HG03039 (cell line): ENCODE measurements around the gene KCNQ1OT1.
A peak's percentile ranks its signal among the peaks of the same experiment; 100 is the strongest.

Source experiments
- ATAC-seq: cut with Tn5 transposase; IDR thresholded peaks from one replicate; pipeline ENCODE4 v1.9.1; 2021; ENCODE audit warnings: mild to moderate bottlenecking, moderate library complexity; ENCODE audit not compliant: unreplicated experiment

KCNQ1OT1 gene

DNA sequence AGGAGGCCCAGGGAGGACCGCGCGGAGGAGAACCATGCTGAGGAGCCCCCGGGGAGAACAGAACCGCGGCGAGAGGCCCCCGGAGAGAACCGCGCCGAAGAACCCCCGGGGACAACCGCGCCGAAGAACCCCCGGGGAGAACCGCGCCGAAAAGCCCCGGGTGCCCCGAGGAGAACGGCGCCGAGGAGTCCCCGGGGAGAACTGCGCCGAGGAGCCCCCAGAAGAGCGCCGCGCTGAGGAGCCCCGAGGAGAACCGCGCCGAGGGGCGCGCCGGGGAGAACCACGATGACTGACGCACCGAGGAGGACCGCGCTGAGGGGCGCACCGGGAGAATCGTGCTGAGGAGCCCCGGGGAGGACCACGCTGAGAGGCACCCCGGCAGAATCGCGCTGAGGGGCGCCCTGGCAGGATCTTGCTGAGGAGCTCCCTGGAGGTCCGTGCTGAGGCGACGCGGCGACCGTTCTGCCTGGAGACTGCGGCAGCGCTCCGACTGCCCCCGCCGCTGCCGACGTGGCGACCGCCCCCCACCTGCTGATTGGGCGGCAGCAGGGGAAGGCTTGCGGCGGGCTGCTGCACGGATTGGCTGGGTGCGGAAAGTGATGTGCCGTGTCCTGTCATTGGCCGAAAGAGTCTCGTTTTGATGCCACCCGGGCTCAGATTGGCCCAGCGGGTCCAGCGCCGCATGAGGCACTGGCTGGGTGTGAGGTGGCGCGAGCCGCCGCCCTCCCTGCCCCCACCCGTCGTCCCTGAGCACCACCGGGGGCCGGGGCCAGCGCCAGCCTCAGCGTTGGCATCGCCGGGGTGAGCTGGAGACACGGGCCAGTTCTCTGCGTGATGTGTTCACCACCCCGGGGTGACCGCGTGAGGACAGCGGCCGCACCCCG, at the start of gene KCNQ1OT1:
KCNQ1OT1 (minus strand) TSS at position 464 of the 884 bp plus-strand sequence.
- ATAC-seq: peak; percentile 83

DNA sequence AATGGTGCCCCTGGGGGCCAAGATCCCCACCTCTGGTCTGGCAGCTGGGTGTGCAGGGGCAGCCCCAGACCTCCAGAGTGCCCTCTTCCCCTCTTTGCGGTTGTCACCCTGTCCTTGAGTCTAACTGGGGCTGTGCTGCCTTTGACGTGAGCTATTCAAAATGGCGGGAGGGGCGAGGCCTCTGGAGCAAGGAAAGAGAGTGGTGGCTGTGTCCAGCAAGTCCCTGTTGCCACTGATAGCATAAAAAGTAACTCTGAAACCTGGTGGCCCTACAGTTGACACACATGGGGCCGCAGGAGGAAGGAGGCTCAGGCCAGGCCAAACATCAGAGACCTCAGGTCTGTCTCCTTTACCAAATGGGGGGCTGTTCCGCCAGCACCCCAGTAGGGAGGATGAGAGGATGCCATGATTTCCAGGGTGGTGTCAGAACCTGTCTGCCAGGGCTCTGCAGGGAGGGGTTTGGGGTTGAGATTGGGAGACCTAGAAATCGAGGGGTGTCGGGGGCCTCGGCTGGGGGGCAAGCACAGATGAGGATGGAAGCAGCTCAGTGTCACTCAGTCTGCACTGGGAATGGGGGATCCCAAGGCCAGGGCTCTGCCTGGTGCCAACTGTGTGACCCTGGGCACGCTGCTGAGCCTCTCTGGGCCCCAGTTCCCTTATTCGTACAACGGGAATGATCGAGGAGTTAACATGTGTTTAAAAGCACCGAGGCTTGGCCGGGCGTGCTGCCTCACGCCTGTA, 49.2 kb upstream of the KCNQ1OT1 start:
- ATAC-seq: no peak

DNA sequence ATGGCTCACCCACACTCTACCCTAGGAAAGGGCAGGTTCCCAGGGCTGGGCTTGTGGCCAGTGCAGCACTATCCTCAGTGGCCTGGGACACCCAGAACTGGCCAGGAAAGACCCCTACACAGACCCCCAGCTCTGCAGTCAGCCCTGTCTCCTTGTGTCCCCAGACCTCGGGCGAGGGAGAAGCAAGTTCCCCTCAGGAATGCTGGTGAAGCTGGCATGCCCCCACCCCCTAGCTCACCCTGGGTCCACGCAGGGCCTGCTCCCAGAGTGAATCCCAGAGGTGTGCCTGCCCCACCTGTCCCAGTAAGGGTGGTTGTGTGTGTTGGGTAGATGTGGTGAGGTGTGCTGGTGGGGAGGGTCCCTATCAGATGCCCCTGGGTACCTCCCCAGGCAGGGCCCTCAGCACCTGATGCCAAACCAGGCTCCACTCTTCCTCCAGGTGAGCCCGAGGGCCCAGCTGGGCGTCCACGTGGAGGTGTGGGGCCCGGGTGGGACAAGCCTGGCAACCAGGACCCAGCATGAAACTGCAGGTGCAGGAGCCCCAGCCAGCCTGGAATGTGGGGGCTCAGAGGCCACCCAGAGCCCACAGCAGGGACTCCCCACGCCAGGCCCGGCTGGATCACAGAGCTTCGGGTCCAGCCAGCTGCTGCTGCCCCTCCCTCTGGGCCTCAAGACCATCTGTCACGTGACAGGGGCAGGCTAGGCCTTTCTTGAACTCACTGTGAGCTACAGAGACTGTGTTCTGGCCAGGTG, 48.4 kb upstream of the KCNQ1OT1 start:
- no peak for ATAC-seq

DNA sequence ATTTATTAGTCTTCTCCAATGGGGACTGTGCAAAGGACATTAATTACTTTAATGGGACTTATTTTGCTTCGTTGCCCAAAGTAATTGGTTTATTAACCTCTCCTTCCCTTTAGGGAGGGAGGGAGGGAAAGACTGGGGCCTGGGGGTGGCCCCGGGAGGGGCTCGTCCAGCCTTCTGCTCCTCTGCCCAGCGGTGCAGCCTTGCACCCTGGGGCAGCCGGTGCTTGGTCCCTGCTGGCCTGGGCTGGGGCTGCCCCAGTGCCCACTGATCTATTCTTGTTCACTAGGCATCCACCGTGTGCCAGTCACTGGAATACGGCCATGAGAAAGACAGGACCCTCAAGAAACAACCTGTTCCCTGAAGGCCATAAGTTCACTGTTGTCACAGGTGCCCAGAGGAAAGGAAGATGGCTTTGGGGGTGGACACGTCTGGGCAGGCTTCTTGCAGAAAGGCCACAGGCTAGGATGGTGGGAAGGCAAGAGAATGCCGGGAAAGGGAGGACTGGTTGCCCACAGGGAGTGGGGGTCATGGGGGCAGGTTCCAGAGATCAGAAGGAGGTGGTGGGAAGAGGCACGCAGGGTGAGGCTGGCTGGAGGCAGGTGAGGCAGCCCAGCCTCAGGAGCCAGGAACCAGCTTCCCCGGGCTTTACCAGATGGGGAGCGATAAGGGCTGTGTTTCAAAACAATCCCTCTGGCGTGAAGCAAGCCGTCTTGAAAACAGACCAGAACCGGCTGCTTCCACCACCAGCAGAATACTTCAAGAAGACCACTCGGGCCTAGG, 47.6 kb upstream of the KCNQ1OT1 start:
- ATAC-seq: no peak

DNA sequence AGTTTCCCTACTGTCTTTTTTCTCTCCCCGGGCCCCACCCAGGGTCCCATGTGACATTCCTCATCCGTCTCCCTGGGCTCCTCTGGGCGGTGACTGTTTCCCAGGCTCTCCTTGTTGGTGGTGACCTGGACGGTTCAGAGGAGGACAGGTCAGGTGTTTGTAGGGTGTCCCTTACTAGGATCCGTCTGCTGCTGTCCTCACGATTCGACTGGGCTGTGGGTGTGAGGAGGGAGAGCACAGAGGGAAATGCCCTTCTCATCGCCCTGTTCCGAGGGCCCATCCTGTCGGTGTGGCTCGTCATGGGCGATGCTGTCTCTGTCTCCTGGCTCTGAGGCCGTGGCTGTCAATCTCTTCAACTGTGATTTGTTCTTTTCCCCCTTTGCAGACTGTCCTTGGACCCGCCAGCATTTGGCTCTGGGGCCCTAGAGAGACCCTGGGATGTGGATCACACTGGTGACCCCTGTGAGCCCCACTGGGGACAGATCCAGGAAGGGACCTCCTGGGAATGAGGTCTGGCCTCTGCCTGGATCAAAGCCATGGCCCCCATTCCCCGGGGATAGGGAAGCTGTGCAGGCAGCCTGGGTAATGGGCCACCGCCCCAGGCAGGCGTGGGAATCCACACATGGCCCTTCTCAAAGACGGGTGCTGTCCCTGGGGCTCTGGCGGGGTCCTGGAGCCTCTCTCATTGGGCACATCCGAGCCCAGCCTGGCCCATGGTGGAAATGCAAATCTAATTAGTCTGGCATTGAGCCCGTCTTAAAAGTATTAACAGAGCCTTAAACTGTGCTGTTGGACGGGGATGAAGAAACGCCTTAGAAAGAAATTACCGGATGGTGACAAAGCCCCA, 46.8 kb upstream of the KCNQ1OT1 start:
- no peak for ATAC-seq

DNA sequence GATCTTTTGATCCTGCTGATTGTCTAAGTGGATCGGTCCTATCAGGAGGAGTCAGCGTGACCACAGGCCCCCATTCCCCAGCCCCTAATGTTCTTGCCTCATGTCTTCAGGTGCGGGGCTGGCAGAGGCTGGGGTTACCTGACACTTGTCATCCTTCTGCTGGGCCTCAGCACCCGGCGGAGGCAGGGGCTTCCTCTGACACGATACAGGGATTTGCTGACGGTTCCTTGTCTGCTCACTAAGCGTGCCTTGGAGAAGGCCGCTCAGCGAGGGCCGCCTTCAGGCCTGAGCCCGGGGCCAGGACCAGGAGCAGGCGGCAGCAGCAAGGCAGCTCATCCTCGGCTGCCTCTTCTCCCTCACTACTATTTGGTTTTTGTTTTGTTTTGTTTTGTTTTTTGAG, 45.7 kb upstream of the KCNQ1OT1 start:
- ATAC-seq: no peak

DNA sequence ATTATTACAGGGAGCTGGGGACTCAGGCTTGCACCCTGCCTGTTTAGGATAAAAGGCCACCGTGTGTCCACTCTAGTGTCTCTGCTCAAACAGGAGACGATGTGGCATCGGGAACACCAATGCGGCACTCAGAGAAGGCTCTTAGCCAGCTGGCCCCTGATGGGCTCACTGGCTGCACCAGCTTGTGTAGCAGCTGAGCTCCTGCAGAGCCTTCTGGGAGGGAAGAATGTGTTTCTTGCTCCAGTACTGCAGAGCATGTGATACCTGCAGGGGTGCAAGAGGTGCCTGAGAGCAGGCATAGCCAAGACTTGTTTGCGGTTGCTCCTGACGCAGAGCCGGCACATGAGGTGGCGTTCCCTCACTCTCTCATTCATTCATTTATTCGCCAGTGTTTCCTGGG, 44.4 kb upstream of the KCNQ1OT1 start:
- no peak for ATAC-seq

DNA sequence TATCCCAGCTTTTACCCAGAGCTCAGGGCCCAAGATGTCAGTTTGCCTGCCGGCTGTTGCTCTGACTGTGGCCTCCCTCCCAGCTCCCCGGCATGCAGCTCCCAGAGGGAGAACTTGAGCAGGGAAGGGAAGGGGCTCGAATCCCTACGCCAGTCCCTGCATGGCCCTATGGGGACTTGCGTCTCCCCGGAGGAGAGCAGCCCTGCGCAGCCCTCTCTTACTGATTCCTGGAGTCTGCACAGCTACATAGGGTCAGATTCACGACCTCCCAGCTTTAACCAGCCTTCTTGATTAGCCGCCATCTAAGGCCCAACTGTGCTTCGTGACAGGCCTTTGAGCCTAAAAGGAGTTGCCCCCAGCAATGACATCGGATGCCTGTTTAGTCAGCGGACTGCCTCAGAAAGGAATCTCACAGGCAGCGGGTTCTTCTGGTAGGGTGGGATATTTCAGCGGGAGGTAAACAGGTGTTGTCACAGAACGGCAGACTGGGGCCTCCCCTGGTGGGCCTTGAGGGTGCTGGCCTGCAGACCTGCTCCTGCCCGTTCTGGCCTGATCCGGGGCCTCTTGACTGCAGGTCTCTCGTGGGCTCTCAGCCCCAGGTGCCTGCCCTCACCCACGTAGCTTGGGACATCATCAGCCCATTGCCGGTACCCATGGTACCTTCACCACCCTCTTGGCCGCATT, 43.8 kb upstream of the KCNQ1OT1 start:
- no peak for ATAC-seq

DNA sequence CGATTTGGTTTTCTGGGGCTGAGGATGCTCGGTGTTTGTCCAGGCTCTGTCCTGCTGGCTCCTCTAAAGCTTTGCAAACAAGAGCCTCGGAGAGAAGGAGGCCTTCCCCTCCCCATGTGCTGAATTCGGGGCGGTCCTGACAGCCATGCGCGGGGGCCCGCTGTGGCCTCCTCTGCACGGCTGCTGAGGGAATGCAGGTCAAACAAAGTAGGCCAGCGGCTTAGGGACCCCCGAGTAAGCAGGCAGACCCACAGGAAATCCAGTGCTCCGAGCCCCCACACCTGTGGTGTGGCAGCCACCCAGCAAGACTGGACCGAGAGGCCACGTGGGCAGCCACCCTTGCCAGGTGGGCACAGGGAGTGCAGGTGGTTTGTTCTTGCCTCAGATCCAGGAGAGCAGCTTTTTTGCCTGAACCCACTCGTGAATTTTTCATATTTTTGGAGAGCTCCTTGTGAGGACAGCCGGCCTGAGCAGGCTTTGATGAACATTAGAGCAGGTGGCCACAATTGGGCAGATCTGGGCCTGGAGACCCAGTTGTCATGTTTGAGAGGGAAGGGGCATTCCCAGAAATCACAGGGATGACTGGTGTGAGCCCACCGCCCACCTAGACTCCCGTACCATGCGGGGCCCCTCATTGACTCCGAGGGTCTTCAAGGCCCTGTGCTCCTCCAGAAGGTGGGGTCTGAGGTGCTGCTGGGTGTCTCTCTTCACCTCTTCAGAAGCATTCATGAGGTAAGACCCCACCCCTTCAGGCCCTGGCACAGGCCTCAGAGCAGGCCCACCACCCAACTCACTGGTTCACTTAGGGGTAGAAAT, 43.0 kb upstream of the KCNQ1OT1 start:
- no peak for ATAC-seq

DNA sequence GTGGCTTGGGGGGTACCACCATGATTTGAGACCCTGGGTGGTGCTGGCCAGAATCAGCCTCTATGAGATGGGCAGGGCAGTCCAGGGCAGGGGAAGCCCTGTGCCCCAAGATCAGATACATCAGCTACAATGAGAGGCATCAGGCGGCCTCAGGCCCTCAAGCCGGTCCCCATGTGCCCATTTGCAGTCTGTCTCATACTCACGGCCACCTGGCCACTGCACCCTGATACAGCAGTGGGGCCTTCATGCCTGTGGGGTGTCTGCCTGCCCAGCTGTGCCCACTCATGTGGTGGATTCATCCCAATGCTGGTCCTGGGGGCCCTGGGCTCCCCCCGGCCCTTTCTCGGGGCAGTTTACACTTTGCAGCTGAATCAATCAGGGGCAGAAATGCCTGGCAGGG, 42.4 kb upstream of the KCNQ1OT1 start:
- ATAC-seq: no peak

DNA sequence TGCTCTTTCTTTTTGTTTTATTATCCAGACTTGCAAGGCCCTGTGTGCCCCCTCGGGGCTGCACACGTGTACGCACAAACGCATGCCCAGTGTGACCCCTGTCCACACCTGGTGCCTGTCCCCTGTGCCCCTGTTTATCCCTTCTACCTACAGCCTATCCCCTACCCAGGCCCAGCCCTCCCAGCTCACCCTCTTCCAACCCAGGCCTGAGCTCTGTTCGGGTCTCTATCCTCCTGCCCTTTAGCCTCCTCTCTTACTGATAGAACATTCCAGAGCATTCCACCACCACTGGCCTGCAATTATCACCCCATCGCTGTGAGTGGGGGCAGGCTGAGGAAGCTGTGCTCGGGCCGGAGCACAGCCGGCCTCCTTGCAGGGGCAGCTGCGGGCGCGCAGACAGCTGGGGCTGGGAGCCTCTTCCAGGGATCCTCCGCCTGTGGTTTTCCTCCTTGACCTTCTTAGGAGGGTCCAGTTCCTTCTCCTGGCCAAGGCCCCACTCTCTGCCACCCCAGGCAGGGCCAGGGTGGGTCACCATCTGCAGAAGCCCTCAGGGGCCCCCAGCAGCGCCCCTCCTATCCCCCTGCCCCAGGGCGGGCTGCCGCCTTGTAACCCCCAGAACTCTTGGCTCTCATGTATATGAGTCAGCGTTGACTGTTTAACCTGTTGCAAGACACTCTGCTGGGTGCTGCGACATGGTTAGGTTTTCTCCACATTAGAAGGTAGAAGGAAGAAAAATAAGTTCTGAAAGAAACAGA, 41.8 kb upstream of the KCNQ1OT1 start:
- no peak for ATAC-seq

DNA sequence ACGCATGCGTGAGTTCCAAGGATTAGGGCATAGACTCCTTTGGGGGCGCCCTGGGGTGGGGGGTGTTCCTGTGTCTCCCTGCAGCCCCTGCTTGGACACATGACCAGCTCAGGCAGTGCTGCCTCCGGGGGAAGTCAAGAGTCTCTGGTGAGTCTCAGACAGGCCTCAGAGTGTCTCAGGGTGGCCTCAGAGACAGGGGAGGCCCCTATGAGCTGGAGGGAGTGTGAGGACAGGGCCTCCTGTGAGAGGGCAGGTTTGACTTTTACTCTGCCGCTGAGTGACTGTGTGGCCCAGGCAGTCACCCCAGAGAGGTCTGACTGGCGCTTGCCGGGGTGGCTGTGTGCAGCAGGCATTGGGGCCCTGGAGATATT, 41.2 kb upstream of the KCNQ1OT1 start:
- no peak for ATAC-seq

DNA sequence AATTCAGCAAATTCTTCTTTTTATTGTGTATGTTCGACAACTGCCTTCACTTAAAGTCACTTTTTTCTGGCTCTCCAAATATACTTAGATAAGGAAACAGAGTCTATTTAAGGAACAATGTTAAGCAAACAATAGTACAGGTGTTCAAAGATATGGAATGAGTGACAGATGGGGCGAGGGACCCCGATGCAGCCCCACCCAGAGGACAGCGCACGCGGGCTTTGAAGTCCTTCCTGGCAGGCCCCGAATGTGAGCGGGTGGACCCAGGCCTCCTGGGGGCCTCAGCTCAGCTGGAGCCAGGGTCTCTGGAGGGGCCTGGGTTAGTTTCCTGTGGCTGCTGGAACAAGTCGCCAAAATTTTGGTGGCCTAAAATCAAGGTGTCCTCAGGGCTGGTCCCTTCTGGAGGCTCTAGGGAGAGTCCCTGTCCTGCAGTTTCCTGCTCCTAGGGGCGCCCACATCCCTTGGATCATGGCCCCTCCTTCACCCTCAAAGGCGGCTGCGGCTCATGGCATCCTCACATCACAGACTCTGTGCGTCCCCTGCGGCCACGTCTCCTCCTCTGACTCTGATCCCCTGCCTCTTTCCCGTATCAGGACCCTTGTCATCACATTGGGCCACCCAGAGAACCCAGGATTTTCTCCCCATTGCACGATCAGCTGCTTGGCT, 40.6 kb upstream of the KCNQ1OT1 start:
- ATAC-seq: no peak

DNA sequence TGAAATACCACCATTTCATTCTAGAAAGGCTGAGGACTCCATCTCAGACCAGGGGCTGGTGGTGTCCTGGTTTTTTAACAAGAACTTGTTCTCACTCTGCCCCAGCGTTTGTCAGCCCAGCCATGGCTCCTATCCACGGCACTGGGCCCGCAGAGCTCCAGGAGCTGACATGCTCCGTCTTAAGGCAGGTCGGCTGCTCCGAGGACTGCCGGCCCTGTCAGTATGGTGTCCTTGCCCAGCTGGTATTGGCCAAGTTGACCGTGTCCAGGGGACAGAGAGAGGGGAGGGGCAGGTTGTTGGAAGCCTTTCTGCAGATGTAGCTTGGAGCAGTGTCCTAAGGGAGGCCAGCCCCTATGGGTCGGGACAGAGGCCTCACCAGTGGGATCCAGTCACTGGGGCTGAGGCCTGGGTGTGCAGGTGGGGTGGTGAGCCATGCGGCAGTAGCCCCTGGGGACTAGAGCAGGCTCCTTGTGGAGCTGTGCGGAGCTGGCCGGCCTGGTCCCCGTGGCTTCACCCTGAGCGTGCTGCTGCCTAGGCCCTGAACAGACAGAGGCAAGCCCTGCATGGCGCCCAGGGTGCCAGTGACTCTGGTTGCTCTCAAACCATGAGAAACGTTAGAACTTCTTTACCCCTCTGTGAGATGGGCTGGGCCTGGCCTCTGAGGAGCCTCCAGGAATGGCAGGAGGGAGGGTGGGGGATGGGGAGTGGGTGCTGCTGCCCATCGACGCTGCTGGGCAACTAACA, 39.9 kb upstream of the KCNQ1OT1 start:
- ATAC-seq: no peak

DNA sequence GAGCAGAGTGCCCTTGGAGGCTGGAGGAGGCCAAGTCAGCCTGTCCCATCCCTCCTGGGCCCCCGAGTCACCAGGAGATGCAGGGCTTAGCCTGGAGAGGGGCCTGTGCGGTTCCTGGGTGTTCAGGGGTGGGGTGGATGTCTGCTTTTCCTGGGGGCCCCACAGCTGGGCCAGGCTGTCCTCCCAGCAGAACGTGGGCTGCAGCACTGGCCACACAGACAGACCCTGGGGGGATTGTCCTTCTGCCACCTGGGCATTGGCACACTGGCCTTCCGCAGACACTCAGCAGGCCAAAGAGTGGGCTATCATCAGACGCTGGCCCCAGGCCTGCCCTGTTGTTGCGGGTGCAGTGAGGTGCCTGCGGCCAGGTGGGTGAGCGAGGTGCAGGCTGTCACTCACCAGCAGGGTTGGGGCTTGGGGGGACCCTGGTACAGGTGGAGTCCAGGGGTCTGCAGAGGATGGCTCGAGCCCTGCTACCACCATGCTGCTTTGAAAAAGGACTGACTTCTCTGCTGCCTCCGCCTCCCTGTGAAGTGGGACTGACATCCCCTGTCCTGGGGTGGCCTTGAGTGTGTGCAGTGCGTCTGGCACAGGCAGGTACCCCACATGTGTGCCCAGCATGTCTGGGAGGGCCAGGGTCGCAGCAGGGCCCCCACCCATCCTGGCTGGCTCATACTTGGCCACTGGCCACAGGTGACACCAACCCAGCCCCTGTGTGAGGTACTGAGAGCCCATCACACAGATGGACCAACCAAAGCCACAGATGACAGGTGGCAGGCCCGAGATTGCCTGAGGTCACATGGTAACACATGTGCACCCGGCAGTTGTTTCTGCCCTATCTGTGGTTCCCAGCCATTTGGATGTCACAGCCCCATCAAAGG, 39.0 kb upstream of the KCNQ1OT1 start:
- ATAC-seq: no peak

DNA sequence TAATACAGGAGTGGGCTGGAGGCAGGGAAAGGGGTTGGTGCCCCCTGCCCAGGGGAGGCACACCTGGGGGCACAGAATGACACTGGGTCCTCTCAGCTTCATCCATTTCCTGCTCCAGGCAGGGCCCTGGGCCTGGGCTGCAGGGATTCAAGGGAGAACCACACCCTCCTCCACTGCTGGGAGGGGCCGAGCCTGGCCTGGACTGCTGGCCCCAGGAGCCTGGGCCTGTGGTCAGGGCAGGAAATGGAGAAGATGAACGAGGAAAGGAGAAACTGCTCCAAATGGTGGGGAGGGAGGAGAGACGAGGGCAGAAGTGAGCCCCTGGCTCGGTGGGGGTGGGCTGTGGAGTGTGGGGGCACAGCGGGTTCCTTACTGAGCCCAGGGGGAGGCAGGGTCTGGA, 38.1 kb upstream of the KCNQ1OT1 start:
- no peak for ATAC-seq
